GM18498 (cell line): ENCODE results near the gene SPATA32.
A peak's percentile ranks its signal among the peaks of the same experiment; 100 is the strongest.
"Not testable (repeated sequence)": the region's sequence is repeated elsewhere in the genome, so short reads cannot be mapped to it uniquely, and the experiment has no call there.

ENCODE experiments used
- ATAC-seq: cut with Tn5 transposase; IDR thresholded peaks from one replicate; pipeline ENCODE4 v1.9.1; 2021; ENCODE audit warnings: mild to moderate bottlenecking, moderate library complexity; ENCODE audit not compliant: unreplicated experiment

The SPATA32 gene, protein sequence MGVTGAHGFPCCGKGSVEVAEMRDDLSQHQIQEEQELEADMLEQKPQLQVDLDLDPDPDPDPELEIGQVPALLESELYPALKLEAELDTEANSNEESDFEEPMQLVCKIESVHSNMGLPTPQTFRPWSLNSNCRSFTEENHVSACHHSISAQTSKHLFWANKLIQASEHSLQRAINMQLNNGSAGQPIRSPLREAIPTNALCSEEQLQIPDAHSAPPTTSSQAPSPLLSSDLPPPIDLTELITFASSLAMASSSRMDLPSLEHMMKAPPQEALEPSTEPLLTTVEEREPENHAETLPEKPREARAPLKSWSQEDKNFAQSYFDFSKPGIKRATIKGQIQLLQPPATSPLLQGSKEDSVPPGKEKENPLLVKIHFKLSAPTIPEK

DNA sequence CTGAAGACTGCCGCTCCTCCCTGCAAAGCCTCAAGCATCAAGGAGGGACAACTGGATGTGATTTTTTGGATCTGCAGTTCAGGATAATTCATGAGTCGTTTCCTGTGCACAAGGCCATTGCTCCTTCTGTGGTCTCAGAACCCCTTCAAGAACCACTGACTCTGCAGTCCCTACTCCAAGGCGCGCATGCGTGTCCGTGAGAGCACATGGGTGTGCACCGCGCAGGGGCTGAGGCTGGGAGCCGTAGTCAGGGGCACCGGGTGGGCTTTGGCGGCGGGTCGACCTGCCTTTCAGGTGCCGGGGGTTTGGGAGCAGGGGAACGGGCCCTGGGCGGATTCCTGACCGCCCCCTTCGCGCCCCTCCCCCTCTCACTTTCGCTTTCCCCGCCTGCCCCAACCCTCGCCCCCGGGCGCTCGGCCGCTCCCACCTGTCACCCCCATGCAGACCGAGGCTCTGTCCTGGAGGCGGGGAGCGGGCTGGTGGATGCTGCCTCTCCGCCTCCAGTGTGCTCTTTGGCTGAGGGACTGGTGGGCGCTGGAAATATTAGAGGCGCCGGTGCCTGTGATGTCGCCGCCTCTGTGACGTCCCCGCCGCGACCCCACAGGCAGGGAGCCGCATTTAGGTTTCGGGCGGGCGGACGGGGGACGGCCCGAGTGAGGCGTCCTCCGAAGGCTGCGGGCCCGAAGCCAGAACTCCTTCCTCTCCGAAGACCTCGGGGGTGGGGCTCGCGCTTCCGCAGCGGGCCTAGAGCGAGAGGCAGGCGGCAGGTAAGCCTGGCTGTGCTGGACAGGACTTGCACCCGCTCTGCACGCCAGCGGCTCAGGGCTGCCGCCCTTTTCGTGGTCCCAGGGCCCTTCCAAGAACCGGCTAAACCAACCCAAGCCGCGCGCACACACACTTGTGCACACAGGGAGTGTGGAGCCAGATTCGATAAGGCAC lies at the start of gene SPATA32:
Gene SPATA32, minus strand, starts transcription at position 518 of the 939 bp plus-strand sequence. Its CDS starts 78 bp downstream, at position 440.
- ATAC-seq = peak; percentile 51

DNA sequence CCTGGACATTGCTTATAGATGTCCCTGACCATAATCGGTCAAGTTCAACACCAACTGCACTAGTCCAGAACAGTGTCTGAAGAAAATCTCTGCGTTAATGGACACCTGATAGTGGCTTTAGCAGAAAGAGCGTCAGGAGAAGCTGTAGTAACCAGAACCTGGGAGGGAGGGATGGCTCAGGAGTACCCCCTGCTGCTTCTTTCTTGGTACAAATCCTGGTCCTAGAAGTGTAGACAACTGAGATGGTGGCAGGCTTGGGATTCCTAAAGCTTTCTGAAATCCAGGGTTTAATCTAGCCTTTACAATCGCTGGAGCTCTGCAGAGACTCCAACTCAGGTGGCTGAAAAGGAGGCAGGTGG lies 49.5 kb upstream of the SPATA32 start:
- ATAC-seq = no peak

DNA sequence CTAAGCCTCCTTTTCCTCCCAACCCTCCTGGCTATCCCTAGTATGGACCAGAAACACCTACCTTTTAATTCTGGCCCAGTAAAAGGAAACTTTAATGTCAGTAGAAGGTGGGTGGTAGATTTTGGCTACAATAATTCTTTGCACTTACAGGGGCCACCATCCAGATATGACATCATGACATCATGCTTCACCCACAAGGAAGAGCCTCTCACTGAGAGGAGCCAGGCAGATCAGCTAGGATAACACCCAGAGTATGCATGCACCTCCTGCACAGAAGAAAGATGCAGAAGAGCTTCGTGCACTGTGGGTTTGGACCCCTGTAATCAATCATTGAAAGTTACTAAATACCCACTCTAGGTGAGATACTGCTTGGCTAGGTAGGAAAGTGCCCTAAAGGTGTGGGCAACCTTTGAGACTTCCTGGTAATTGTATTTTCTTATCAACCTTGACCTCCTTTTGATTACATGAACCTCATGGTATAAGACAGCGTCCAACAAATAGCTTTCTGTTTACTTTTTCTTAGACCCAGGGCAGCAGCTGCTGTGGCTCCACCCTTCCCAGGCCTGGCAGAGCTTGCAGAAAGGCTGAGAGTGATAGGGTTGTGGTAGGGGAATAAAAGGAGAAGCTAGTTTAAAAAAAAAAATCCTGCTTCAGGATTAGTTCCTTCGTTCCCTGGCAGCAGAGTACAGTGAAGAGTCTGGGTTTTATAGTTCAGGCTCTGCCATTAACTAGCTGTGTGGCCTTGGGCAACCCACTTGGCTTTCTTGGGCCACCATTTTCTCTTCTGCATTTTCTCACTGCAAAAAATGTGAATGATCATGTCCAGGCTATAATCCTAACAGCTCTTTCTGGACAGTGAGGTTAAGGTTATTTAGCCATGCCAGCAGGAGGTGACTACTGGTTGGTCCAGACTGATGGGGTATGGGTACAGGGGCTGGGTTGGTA lies 48.8 kb upstream of the SPATA32 start:
- no peak for ATAC-seq

GRCh38 chr17:45309400-45309799 lies 47.5 kb upstream of the SPATA32 start:
- no peak for ATAC-seq

- ATAC-seq = no peak
Measured at GRCh38 chr17:45308840-45309239, 46.9 kb upstream of the SPATA32 start.

DNA sequence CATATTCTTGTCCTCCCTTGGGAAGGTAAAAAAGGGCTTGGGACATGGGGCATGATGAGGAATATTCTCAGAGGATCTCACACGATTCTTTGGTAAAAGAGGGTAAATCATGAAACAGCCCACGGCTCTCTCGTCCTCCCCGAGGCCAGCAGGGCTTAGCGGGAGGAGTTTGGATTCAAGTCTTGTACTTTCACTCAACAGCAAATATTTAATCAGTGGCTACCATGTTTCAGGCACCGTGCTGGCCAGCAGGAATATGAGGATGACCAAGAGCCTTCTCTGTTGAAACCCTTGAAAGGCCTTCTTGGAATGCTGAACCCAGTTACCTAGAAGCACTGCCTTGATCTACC lies 46.1 kb upstream of the SPATA32 start:
- no peak for ATAC-seq

DNA sequence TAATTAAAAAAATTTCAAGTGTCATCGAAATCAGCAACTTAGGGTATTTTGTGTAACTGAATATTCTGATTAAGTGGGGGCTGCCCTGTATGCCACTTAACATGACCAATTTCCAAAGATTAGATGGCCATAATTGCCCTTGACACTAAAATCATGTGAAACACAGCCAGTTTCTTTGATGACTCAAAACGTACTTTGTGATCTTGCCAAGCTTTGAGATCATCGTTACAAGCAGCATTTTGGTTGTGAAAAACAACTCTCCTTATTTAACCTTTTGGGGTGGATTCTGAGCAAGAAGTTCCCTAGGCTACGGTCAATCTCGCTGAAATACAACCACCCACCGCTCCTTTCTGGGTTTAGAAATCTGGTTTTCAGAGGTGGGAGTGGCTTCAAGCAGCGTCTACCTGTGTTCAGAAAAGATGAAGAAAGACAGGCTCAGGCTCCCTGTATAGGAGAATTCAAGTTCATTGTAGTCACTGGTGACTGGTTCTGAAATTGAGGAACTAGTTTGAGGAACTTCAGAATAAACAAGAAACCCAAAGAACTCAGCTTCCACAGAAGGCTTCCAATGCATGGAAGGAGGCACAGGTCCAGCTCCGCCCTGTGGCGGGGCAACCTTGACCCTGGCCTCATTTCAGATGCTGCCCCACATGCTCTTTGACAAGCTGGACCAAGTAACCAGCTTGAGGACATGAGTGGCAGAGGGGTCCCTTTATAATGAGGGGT lies 45.6 kb upstream of the SPATA32 start:
- ATAC-seq = peak; percentile 39

DNA sequence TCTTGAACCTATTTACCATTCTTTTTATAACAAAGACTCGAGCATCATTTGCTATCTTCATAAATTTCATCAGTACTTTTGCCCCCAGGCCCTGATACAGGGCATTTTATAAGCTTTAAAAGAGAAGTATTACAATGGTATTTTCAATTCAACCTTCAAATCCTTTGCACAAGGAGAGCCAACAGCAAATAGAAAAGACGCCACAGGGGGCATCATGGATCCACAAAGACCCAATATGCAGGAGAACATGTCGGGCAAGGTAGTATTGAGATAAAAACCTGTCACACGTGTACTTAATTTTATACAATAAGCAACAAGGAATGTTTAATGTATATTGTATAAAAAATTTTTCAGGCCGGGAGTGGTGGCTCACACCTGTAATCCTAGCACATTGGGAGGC lies 44.7 kb upstream of the SPATA32 start:
- no peak for ATAC-seq

DNA sequence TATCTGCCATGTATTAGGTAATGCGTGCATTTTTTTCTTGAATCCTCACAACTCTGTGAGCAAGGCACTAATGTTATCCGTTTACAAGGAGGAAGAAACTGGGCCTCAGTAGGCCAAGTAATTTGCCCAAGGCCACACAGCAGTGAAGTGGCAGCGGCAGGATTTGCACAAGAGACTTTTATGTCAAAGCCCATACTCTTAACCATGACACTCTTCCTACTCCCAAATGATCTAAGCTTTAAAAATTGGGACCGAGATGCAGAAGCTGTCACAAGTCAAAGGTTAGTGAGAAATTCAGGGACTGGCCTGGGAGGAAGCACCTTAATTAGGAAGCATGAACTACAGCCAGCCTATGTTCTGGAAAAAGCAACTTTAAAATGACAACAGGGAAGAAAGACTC lies 44.2 kb upstream of the SPATA32 start:
- ATAC-seq = no peak

DNA sequence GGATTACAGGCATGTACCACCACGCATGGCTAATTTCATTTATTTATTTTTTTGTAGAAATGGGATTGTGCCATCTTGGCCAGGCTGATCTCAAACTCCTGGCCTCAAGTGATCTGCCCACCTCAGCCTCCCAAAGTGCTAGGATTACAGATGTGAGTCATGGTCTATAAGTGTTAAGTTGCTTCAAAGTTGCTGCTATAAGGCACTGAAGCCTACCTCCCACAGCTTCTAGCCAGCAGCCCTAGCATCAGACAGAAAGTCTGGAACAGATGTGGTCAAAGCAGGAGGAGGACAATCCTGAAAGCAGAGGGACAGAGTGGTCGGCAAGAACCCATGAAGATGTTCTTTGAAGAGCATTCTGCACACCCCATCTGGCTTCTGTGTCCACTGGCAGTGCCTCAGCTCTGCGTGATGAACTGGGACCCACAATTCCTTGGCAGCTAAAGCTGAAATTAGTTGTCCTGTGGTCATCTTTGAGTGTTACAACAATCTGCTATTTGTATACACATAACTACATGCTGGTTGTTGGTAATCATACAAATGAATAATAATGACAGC lies 43.7 kb upstream of the SPATA32 start:
- ATAC-seq = no peak

GRCh38 chr17:45302649-45303173 lies 40.8 kb upstream of the SPATA32 start:
- peak; percentile 64 for ATAC-seq

DNA sequence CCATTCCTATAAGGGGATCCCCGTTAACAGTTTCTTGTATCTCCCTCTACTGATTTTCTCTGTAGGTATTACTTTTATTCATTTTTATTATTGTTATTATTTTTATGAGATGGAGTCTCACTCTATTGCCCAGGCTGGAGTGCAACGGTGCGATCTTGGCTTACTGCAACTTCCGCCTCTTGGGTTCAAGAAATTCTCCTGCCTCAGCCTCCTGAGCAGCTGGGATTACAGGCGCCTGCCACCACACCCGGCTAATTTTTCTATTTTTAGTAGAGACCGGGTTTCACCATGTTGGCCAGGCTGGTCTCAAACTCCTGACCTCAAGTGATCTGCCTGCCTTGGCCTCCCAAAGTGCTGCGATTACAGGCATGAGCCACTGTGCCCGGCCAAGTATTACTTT lies 40.3 kb upstream of the SPATA32 start:
- not testable (repeated sequence) for ATAC-seq

- no peak for ATAC-seq
Measured at GRCh38 chr17:45301674-45302073, 39.8 kb upstream of the SPATA32 start.

GRCh38 chr17:45300060-45300751 lies 38.3 kb upstream of the SPATA32 start:
- ATAC-seq = no peak

DNA sequence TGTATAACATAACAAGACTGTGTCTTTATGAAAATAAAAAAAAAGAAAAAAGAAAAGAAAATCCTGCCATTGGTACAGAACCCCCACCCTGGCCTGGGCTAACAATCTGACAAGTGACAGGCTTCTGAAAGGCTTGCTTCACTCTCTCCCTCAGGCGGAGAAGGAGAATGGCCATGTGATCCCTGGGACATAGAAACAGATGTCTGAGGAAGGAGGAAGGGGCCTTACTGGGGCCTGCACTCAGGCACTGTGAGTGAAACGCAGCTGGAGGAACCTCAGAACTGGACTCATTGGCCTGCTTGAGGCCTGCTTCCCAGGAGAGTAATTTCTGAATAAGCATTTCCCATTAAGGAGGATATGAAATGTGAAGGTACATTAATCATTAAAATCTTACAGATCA lies 37.5 kb upstream of the SPATA32 start:
- no peak for ATAC-seq

DNA sequence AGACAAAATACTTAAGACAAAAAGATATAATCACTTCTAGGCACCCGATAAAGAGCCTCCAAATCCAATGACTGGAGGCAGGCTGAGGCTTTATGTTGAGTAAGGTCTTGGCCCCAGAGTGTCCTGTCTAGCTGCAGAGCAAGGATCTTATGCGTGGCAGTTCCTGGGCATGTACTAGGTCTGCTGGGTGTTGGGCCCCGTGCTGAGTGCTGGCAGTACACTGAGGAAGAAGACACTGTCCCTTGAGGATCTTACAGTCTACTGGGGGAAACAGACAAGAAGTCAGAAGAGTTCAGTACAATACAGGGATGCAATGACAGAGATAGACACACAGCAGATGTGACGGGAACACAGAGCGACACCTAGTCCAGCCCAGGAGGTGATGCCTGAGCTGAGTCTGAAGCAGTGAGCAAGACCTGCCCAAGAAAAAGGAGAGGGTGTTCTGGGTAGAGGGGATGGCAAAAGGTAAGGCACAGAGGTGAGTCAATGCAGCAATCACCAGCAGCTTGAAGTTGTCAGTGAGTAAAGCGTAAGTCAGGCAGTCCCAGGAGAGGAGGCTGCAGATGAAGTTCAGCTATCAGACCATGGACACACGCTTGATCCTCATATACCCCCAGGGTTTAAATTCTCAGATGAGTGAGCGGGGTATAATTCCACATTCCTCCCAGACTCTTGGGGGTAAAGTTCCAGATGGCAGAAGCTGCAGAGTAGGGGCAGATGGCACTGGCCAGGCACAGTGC lies 36.8 kb upstream of the SPATA32 start:
- no peak for ATAC-seq

DNA sequence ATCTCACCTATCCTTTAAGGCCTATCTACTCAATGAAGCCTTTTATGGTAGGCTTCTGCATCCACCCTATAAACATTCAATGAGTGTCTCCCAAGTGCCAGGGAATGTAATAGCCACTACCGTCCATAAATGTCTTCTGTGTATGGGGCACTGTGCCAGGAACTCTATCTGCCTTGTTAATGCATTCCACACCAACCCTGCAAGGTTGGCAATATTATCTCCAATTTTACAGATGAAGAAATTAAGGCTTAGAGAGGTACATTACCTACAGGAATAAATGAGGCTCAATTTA lies 34.9 kb upstream of the SPATA32 start:
- no peak for ATAC-seq

DNA sequence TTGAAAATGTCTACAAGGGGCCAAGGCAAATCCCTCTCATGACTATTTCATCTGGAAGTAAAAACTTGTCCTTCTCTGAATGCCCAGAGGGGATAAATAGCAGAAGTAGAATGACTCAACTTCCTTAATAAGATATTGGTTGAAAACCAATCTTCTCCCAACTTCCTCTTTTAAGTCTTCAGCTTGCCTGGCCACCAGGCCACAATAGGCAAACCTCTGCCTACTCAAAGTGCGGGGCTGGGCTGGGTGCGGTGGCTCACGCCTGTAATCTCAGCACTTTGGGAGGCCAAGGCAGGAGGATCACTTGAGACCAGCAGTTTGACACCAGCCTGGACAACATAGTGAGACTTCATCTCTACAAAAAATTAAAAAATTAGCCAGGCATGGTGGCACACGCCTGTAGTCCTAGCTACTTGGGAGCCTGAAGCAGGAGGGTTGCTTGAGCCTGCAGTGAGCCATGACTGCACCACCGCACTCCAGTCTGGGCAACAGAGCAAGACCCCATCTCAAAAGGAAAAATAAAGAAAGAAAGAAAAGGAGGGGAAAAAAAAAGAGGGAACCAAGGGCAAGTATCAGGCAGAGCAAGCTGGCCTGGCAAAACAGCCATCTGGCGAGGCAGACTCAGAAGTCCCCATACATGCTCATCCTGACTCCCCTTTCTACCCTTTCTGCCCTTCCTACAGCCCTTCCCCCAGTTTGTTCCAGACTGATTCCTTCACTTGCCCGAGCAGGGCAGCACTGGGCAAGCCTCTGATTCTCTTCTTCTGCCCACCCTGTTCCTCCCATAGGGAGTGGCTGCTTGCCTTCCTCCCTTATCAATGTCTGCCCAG lies 34.3 kb upstream of the SPATA32 start:
- ATAC-seq = no peak
